ENCODE results near the gene TMEM26. TPM values are rescaled to one million over a fixed set of nuclear protein-coding genes. Genes with fewer than 3 reads are reported as not detected.

Gene TMEM26
- total RNA-seq, 1 donor from 2014 or later = not detected

DNA sequence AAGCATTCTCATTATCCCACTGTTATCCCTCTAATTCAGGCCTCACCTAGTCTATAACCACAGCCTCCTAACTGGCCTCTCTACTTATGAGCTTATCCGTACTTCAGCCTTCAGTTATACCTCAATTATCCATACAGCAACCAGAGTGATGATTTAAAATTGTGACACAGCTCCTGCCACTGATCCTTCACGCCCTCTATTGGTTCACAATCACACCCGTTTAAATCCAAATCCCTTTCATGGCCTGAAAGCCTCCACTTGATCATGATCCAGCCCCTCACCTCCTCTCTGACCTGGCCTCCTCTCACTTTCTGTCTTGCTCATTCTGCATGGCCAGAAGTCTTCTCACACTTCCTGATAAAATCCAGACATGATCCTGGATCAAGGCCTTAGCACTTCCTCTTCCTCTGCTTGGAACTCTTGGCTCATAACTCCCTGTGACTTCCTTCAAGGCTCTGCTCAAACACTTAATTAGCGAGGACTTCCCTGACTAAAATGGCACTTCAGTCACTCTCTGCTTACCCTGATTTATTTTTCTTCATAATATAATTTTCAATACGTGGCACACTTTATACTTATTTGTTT, 19.0 kb upstream of the TMEM26 start:
- Mint-ChIP-seq H3K4me3 (no peak overlapping the region), H3K9me3 (no peaks in the 10 kb centered on the region), H3K27ac (no peak overlapping the region), H3K4me1 (ENCODE audit: low read depth) (no peaks in the 10 kb centered on the region), H3K27me3 (ENCODE audit: insufficient read depth) (no peaks in the 10 kb centered on the region), H3K36me3 (ENCODE audit: low read depth) (no peaks in the 10 kb centered on the region)
- DNase-seq (ENCODE audit: low spot score) = no peak
- intact Hi-C loops (cut with micrococcal nuclease) = no loop called here

DNA sequence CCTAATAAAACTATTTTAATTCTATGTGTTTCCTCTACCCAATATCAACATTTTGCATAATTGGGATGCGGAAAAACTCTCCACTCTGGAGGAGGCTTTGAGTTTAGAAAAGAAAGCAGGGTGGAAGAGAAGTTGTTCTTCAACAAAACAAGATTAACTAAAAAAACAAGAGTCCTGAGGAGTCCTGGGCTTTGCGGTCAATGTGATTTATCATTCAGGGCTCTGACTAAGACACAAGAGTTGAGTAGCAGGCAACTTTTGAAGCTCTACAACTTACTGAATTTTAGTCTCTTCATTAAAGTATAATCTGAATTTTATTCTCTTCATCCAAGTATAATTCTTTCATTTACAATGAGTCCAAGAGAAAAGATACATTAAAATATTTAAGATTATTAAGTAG, 18.3 kb upstream of the TMEM26 start:
- no peaks in the 10 kb centered on the region for H3K36me3 Mint-ChIP-seq (ENCODE audit: low read depth)
- intact Hi-C loops (cut with micrococcal nuclease) = no loop called here
- no peak overlapping the region for H3K4me3 Mint-ChIP-seq
- H3K4me1 Mint-ChIP-seq (ENCODE audit: low read depth) = no peaks in the 10 kb centered on the region
- H3K9me3 Mint-ChIP-seq = no peaks in the 10 kb centered on the region
- DNase-seq (ENCODE audit: low spot score) = no peak
- no peaks in the 10 kb centered on the region for H3K27me3 Mint-ChIP-seq (ENCODE audit: insufficient read depth)
- H3K27ac Mint-ChIP-seq = no peak overlapping the region

DNA sequence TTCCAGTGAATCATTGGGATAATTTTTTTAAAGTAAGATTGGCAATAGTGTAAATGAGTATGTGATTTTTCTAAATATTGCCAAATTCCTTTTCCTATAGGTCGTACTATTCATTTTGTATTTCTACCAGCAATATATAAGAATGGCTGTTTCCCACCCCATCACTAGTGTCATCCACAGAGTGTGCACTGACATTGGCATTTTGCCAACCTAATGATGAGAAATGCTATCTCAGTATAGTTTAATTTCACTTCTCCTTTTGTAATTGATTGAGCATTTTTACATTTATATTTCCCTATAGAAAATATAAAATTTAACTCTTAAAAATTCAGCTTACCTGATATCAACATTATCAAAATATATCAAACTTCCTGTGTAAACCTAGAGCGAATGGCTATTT, 17.6 kb upstream of the TMEM26 start:
- H3K4me1 Mint-ChIP-seq (ENCODE audit: low read depth) = no peaks in the 10 kb centered on the region
- intact Hi-C loops (cut with micrococcal nuclease) = no loop called here
- no peaks in the 10 kb centered on the region for H3K27me3 Mint-ChIP-seq (ENCODE audit: insufficient read depth)
- no peaks in the 10 kb centered on the region for H3K36me3 Mint-ChIP-seq (ENCODE audit: low read depth)
- no peak for DNase-seq (ENCODE audit: low spot score)
- H3K4me3 Mint-ChIP-seq = no peak overlapping the region
- H3K9me3 Mint-ChIP-seq = no peaks in the 10 kb centered on the region
- H3K27ac Mint-ChIP-seq = no peak overlapping the region

DNA sequence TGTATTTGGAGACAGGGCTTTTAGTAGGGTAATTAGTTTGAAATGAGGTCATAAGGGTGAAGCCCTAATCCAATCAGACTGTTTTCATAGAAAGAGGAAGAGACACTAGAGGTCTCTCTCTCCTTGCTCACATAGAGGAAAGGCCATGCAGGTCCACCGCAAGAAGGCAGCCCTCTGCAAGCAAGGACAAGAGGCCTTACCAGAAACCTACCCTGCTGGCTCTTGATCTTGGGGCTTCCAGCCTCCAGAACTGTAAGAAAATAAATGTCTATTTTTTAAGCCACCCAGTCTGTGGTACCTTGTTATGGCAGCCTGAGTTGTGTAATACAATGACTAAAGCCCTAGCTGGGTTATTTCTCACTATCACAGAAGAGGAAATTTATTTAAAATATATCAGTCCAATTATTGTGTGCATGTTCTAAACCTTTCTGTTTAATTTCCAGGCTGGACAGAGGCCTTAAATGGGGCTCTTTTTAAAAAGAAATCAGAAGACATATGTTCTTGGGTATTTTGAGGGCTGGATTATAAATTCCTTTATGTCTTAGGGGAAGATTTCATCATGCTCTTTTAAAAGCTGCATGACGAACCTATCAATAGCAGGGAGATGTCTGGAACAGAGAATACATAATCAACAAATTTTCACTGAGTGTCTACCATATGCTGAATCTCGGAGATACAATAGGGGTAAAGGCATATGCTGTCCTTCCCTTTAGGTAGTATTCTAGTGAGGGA, 12.9 kb upstream of the TMEM26 start:
- Mint-ChIP-seq H3K27me3 (ENCODE audit: insufficient read depth) (no peaks in the 10 kb centered on the region), H3K36me3 (ENCODE audit: low read depth) (no peaks in the 10 kb centered on the region), H3K4me1 (ENCODE audit: low read depth) (no peaks in the 10 kb centered on the region), H3K27ac (no peak overlapping the region), H3K4me3 (no peak overlapping the region), H3K9me3 (no peaks in the 10 kb centered on the region)
- no peak for DNase-seq (ENCODE audit: low spot score)
- intact Hi-C loops (cut with micrococcal nuclease) = no loop called here

DNA sequence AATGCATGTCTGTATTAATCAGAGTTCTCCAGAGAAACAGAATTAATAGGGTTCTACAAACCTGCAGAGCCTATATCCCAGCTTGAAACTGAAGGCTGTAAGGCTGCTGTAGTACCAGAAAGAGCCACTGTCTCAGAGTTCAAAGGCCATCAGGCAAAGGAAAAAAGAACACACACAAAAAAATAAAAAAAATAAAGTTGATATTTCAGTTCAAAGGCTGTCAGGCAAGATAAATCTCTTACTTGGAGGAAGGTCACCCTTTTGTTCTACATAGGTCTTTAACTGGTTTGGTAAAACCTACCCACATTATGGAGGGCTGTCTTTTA, 12.0 kb upstream of the TMEM26 start:
- Mint-ChIP-seq H3K27me3 (ENCODE audit: insufficient read depth) (no peaks in the 10 kb centered on the region), H3K27ac (no peak overlapping the region), H3K36me3 (ENCODE audit: low read depth) (no peaks in the 10 kb centered on the region)

DNA sequence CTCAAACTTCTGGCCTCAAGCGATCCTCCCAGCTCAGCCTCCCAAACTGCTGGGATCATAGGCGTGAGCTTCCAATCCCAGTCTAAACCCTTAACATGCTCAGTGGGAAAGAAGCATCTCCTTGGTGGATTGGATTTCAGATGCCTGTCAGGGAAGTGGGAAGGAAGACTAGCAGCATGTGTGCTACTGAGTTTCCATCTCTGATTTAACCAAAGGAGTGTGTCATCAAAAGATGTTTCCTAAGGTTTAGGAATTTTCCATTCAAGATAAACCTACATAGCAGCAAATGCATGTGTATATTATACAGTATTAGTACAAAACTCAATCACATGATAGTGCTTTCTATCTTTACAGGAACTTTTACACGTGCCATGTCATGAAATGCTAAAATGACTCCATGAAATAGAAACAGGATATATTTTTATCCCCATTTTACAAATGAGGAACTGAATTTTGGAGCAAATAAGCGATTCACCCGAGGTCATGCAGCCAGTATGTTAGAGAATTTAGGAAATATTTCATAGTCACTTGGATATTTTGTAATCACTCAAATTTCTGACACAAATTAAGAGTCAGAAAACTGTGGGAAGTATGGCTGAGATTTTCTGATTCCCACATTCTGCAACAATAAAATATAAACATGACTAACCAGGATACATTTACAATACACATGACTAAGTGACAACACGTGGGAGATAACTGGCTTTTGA, 11.4 kb upstream of the TMEM26 start:
- H3K4me1 Mint-ChIP-seq (ENCODE audit: low read depth) = no peaks in the 10 kb centered on the region
- H3K9me3 Mint-ChIP-seq = no peaks in the 10 kb centered on the region
- H3K27me3 Mint-ChIP-seq (ENCODE audit: insufficient read depth) = no peaks in the 10 kb centered on the region
- no peak for DNase-seq (ENCODE audit: low spot score)
- intact Hi-C loops (cut with micrococcal nuclease) = no loop called here
- no peak overlapping the region for H3K4me3 Mint-ChIP-seq
- no peak overlapping the region for H3K27ac Mint-ChIP-seq
- H3K36me3 Mint-ChIP-seq (ENCODE audit: low read depth) = no peaks in the 10 kb centered on the region

More for the DNA sequence above, 12.0 kb upstream of the TMEM26 start:
- intact Hi-C loops (cut with micrococcal nuclease) = no loop called here
- Mint-ChIP-seq H3K4me3 (no peak overlapping the region), H3K4me1 (ENCODE audit: low read depth) (no peaks in the 10 kb centered on the region), H3K9me3 (no peaks in the 10 kb centered on the region)
- DNase-seq (ENCODE audit: low spot score) = no peak

DNA sequence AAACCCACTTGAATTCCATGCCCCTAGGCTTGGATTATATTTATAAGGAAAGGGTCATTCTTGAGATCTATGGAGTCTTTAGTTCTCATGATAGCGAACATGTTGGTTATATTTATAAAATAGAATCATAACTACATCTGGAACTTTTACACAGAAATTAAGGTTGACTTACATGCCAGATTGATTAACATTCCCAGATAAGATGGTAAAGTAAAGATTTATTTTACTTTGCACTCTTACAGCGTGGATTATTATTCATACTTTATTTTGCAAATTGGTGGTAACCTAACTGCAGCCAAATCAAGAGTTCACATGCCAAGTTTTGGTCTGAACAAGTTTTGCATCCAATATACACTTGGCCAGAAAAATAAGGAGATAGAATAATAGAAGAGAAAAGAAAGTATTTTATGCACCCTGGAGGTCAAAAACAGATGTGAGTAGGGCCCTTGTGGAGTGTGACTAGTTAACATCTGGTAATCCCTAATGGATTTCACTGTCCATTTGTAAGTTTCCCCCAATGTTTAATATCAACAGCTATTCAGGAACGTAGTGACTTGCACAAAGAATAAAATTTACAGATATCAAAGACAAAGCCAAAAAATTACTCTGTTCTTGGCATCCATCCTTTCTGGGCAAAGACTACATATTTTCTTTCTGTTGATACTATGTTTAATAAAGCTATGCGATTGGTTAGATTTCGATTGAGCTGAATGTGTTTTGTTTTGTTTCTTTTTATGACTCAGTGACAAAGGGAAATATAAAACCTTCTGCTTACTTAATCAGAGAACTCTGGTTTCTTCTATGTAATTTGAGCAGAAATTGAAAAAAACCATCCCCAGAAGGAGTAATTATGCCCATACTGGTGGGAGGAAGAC, 10.1 kb upstream of the TMEM26 start:
- Mint-ChIP-seq H3K27me3 (ENCODE audit: insufficient read depth) (no peaks in the 10 kb centered on the region), H3K27ac (no peak overlapping the region), H3K36me3 (ENCODE audit: low read depth) (no peaks in the 10 kb centered on the region), H3K4me3 (no peak overlapping the region), H3K4me1 (ENCODE audit: low read depth) (no peaks in the 10 kb centered on the region), H3K9me3 (no peaks in the 10 kb centered on the region)
- DNase-seq (ENCODE audit: low spot score) = no peak
- intact Hi-C loops (cut with micrococcal nuclease) = no loop called here

DNA sequence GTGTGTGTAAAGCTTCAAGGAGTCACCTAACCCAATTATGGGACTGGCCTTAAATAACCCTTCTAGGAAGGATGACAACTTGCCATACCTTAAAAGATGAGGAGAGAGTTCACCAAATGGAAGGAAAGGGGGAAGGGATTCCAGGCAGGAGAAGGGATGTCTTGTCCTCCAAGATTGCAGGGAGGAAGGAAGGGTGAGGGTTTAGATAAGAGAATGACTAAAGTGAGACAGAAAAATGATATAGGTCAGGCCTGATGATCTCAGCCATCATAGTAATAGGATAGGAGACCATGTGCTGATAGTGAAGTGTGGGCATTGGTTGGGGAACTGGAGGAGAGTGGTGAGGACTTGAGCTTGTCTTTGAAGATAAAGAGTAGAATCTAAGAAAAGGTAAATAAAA, 7.7 kb upstream of the TMEM26 start:
- peaks cover 2% of the 10 kb centered on the region for H3K27me3 Mint-ChIP-seq (ENCODE audit: insufficient read depth)
- H3K27ac Mint-ChIP-seq = no peak overlapping the region
- intact Hi-C loops (cut with micrococcal nuclease) = no loop called here
- H3K4me3 Mint-ChIP-seq = no peak overlapping the region
- DNase-seq (ENCODE audit: low spot score) = no peak
- no peaks in the 10 kb centered on the region for H3K4me1 Mint-ChIP-seq (ENCODE audit: low read depth)
- H3K9me3 Mint-ChIP-seq = no peaks in the 10 kb centered on the region
- H3K36me3 Mint-ChIP-seq (ENCODE audit: low read depth) = no peaks in the 10 kb centered on the region

DNA sequence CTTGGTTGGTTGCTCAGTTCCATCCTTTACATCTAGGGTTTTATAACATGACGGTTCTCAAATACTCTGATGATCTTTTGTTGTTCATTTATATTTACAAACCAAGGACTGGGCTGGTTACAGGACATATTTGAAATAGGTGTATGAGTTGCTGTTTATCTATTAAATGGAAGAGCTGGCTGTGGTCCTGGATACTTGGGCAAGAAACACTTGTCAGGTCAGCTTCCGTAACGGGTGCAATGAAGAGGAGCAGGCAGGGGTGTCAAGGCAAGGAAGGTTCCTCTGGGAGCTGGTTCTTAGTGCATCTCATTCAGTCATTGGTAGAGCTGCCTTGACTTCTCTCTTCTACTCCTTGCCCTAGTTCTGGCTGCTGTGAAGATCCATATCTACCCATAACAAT, 4.8 kb upstream of the TMEM26 start:
- intact Hi-C loops (cut with micrococcal nuclease) = no loop called here
- H3K27me3 Mint-ChIP-seq (ENCODE audit: insufficient read depth) = peaks cover 14% of the 10 kb centered on the region
- no peak for DNase-seq (ENCODE audit: low spot score)
- no peaks in the 10 kb centered on the region for H3K9me3 Mint-ChIP-seq
- no peaks in the 10 kb centered on the region for H3K36me3 Mint-ChIP-seq (ENCODE audit: low read depth)
- no peak overlapping the region for H3K27ac Mint-ChIP-seq
- H3K4me1 Mint-ChIP-seq (ENCODE audit: low read depth) = no peaks in the 10 kb centered on the region
- H3K4me3 Mint-ChIP-seq = no peak overlapping the region

DNA sequence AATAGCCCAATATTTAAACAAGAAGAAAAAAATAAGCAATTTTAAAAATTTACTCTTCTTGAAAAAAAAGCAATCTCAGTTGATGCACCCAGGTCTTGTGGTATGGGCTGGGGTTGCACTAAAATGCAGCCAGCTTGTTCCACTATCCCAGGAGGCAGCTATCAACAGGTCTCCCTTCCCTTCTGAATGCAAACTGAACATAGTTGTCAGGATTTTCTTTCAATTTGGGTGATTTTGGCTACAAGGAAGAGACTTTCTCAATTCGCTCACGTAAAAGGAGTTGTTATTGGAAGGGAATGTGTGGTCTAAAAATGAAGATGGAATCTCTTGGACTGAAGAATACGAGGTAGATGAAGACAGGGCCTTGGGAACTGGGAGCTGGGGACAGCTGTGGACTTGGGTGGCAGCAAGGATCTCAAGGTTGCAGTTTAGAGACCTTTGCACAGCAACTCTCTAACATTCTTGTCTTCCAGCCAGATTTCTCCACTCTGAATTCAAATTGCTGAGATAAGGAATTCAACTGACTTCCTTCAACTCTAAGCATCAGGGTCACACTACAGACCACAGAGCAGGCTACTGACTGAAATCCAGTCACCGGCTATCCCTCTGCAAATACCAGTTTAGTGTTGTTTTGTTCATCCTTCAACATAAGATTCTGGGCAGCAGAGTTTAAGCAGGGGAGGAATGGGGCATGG, 3.1 kb upstream of the TMEM26 start:
- H3K4me3 Mint-ChIP-seq = no peak overlapping the region
- no peaks in the 10 kb centered on the region for H3K4me1 Mint-ChIP-seq (ENCODE audit: low read depth)
- H3K9me3 Mint-ChIP-seq = no peaks in the 10 kb centered on the region
- H3K36me3 Mint-ChIP-seq (ENCODE audit: low read depth) = no peaks in the 10 kb centered on the region
- H3K27me3 Mint-ChIP-seq (ENCODE audit: insufficient read depth) = peaks cover 27% of the 10 kb centered on the region
- no peak for DNase-seq (ENCODE audit: low spot score)
- intact Hi-C loops (cut with micrococcal nuclease) = no loop called here
- H3K27ac Mint-ChIP-seq = no peak overlapping the region

DNA sequence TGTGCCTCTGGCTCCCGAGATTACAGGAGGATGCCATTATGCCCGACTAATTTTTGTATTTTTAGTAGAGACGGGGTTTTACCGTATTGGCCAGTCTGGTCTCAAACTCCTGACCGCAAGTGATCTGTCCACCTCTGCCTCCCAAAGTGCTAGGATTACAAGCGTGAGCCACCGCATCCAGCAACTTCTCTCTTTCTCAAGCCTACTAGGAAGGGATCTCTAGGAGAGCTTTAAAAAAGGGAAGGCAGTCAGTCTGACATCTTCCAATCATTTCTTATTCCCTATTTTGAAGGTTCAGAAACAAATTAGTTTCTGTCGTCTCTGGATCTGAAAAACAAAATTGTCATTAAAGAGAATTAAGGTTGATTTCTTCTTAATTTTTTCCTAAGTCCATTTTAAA, 2.5 kb upstream of the TMEM26 start:
- Mint-ChIP-seq H3K27me3 (ENCODE audit: insufficient read depth) (peaks cover 27% of the 10 kb centered on the region), H3K27ac (no peak overlapping the region)
- intact Hi-C loops (cut with micrococcal nuclease) = no loop called here

DNA sequence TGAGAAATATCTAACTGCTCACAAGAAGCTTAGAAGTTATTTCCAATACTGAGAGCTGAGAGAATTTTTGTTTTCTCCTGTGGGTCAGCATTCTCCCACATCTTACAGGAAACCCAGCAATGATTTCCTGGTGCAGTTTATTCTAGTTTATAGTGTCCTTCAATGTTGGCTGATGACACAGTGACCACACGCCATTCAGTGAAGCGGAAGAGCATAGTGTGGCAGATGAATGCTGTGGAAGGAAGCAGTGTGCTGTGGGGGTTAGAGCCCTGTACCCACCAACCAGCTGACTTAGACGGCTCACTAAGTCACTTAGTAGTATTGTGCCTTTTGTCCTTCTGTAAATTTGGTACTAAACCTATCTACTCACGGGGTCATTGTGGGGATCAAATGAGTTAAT, 1.4 kb upstream of the TMEM26 start:
- intact Hi-C loops (cut with micrococcal nuclease) = no loop called here
- H3K27ac Mint-ChIP-seq = no peak overlapping the region

More for the DNA sequence above, 2.5 kb upstream of the TMEM26 start:
- H3K36me3 Mint-ChIP-seq (ENCODE audit: low read depth) = no peaks in the 10 kb centered on the region
- no peak overlapping the region for H3K4me3 Mint-ChIP-seq
- H3K4me1 Mint-ChIP-seq (ENCODE audit: low read depth) = no peaks in the 10 kb centered on the region
- DNase-seq (ENCODE audit: low spot score) = no peak
- no peaks in the 10 kb centered on the region for H3K9me3 Mint-ChIP-seq

More for the DNA sequence above, 1.4 kb upstream of the TMEM26 start:
- Mint-ChIP-seq H3K4me1 (ENCODE audit: low read depth) (no peaks in the 10 kb centered on the region), H3K4me3 (no peak overlapping the region), H3K27me3 (ENCODE audit: insufficient read depth) (peaks cover 27% of the 10 kb centered on the region), H3K9me3 (no peaks in the 10 kb centered on the region), H3K36me3 (ENCODE audit: low read depth) (no peaks in the 10 kb centered on the region)
- DNase-seq (ENCODE audit: low spot score) = no peak

Data from activated T-helper 1 cell treated with anti-CD3 and anti-CD28 coated beads, Interleukin-12 subunit alpha, Interleukin-12 subunit beta, Interleukin-2, Interleukin-4 antibody, amounts not matched to agents 30 ng/mL and 10 ng/mL and 1 ng/mL, durations not matched to agents 14 hours and 24 hours and 36 hours (primary cell).